Measurements from ENCODE around the gene CCDC24.

- TF ChIP-seq CTCF (IDR thresholded peaks at IDR 0.05 in 4 of 5, conservative IDR thresholded peaks at IDR 0.05 in 1 of 5) = no peak
- TF ChIP-seq POLR2A (IDR thresholded peaks at IDR 0.05) = no peak
Observed at GRCh38 chr1:43970911-43971310, 20.5 kb upstream of the CCDC24 start.

All from gastrocnemius medialis (tissue), 4 donors.